ENCODE results near the gene MARCHF10. TPM values are rescaled to one million over a fixed set of nuclear protein-coding genes. Genes with fewer than 3 reads are reported as not detected.

The MARCHF10 gene
- total and polyA plus RNA-seq, 2 experiments from 2014 or later = 1.8 to 2.1 TPM

- Histone ChIP-seq H3K27ac (no peak overlapping the region), H3K79me2 (ENCODE audit: insufficient read depth) (peaks cover 45% of the 10 kb centered on the region), H3F3A (ENCODE audit: insufficient read depth) (peaks cover 16% of the 10 kb centered on the region; the same call in 1 of the 2 replicates), H3K4me1 (ENCODE audit: insufficient read depth) (no peaks in the 10 kb centered on the region), H3K27me3 (replicated peaks; ENCODE audit: insufficient read depth) (no peaks in the 10 kb centered on the region), H4K20me1 (ENCODE audit: insufficient read depth) (no peaks in the 10 kb centered on the region), H3K9me2 (ENCODE audit: insufficient read depth) (no peaks in the 10 kb centered on the region), H2AFZ (no peak overlapping the region), H3K9me3 (ENCODE audit: low read depth) (no peaks in the 10 kb centered on the region), H3K9ac (no peak overlapping the region), H3K4me2 (ENCODE audit: unreplicated experiment) (no peak overlapping the region), H3K4me3 (no peak overlapping the region), H3K36me3 (ENCODE audit: low read depth) (peaks cover 29% of the 10 kb centered on the region; the same call in 1 of the 2 replicates)
- 82 to 83% methylated on average over 3 of the region's 3 CpGs for WGBS, 2 experiments (ENCODE audit: low coverage in 1 of 2, low lambda C conversion rate in 2 of 2, missing lambda C conversion rate in 2 of 2)
- DNase-seq = no peak
- TF ChIP-seq EZH2 (IDR thresholded peaks at IDR 0.05; ENCODE audit: insufficient read depth, poor library complexity, severe bottlenecking) (no peak), EZH2phosphoT487 (IDR thresholded peaks at IDR 0.05; ENCODE audit: insufficient read depth, low read depth) (no peak)
- in situ Hi-C loops (cut with MboI) = no loop called here
These were observed 133.3 kb downstream of the MARCHF10 start for GRCh38 chr17:62674841-62675240.

DNA sequence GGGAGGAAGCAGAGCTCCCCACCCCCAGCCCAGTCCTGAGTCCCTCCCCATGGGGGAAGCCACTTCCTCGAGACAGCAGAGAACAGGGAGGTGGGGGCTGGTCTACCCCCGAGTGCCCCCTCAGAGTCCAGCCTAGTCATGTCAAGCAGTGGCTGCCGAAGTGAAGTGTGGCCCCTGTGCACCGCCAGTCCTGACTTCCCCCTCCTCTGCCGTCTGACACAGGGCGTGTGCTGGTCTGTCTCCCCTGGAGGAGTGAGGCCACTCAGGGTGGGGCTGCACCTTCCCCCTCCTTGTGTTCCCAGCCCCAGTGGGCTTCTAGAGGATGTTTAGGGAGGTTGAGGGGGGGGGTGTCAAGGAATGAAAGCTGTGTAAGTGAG, 133.8 kb downstream of the MARCHF10 start:
- H3K4me1 ChIP-seq (ENCODE audit: insufficient read depth) = no peaks in the 10 kb centered on the region
- 76 to 79% methylated on average over 6 of the region's 6 CpGs for WGBS, 2 experiments (ENCODE audit: low coverage in 1 of 2, low lambda C conversion rate in 2 of 2, missing lambda C conversion rate in 2 of 2)
- H2AFZ ChIP-seq = no peak overlapping the region
- H3K9me2 ChIP-seq (ENCODE audit: insufficient read depth) = no peaks in the 10 kb centered on the region
- H3K4me2 ChIP-seq (ENCODE audit: unreplicated experiment) = no peak overlapping the region
- H3K9me3 ChIP-seq (ENCODE audit: low read depth) = no peaks in the 10 kb centered on the region
- TF ChIP-seq EZH2phosphoT487 (IDR thresholded peaks at IDR 0.05; ENCODE audit: insufficient read depth, low read depth) (no peak), EZH2 (IDR thresholded peaks at IDR 0.05; ENCODE audit: insufficient read depth, poor library complexity, severe bottlenecking) (no peak)
- in situ Hi-C loops (cut with MboI) = no loop called here
- no peaks in the 10 kb centered on the region for H4K20me1 ChIP-seq (ENCODE audit: insufficient read depth)
- no peak overlapping the region for H3K27ac ChIP-seq
- peaks cover 28% of the 10 kb centered on the region; the same call in 1 of the 2 replicates for H3K36me3 ChIP-seq (ENCODE audit: low read depth)
- peaks cover 16% of the 10 kb centered on the region; the same call in 1 of the 2 replicates for H3F3A ChIP-seq (ENCODE audit: insufficient read depth)
- H3K27me3 ChIP-seq (replicated peaks; ENCODE audit: insufficient read depth) = no peaks in the 10 kb centered on the region
- peaks cover 49% of the 10 kb centered on the region for H3K79me2 ChIP-seq (ENCODE audit: insufficient read depth)
- DNase-seq = no peak
- H3K9ac ChIP-seq = no peak overlapping the region
- H3K4me3 ChIP-seq = no peak overlapping the region

GRCh38 chr17:62673614-62674362, 134.3 kb downstream of the MARCHF10 start:
- no peak for DNase-seq
- H3K4me3 ChIP-seq = no peak overlapping the region
- H3K79me2 ChIP-seq (ENCODE audit: insufficient read depth) = peaks cover 53% of the 10 kb centered on the region
- H3F3A ChIP-seq (ENCODE audit: insufficient read depth) = peaks cover 10% of the 10 kb centered on the region; the same call in 1 of the 2 replicates
- no peaks in the 10 kb centered on the region for H3K4me1 ChIP-seq (ENCODE audit: insufficient read depth)
- no peaks in the 10 kb centered on the region for H4K20me1 ChIP-seq (ENCODE audit: insufficient read depth)
- H3K4me2 ChIP-seq (ENCODE audit: unreplicated experiment) = no peak overlapping the region
- H2AFZ ChIP-seq = no peak overlapping the region
- no peak overlapping the region for H3K27ac ChIP-seq
- H3K27me3 ChIP-seq (replicated peaks; ENCODE audit: insufficient read depth) = no peaks in the 10 kb centered on the region
- H3K9me2 ChIP-seq (ENCODE audit: insufficient read depth) = no peaks in the 10 kb centered on the region
- in situ Hi-C loops (cut with MboI) = no loop called here
- H3K36me3 ChIP-seq (ENCODE audit: low read depth) = peaks cover 23% of the 10 kb centered on the region; the same call in 1 of the 2 replicates
- WGBS, 2 experiments (ENCODE audit: low coverage in 1 of 2, low lambda C conversion rate in 2 of 2, missing lambda C conversion rate in 2 of 2) = 65 to 69% methylated on average over 15 to 20 of the region's 20 CpGs
- TF ChIP-seq EZH2 (IDR thresholded peaks at IDR 0.05; ENCODE audit: insufficient read depth, poor library complexity, severe bottlenecking) (no peak), EZH2phosphoT487 (IDR thresholded peaks at IDR 0.05; ENCODE audit: insufficient read depth, low read depth) (no peak)
- H3K9ac ChIP-seq = no peak overlapping the region
- H3K9me3 ChIP-seq (ENCODE audit: low read depth) = no peaks in the 10 kb centered on the region

DNA sequence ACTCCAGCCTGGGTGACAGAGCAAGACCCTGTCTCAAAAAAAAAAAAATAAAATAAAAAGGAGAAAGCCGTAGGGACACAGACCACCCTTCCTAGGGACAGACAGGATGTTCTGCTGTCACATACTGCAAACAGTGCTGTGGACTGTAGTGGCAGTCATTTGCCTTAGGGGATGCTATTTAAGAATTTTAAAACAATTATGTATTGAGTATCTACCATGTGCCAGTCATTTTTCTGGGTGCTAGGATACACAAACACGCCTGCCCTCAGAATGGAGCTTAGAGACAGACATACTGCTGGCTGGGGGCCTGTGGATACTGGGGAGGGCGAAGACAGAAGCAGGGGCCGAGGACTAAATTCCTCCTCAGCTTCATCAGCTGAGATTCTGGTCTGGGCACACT, 135.2 kb downstream of the MARCHF10 start:
- DNase-seq = no peak
- 82 to 85% methylated on average over 4 of the region's 4 CpGs for WGBS, 2 experiments (ENCODE audit: low coverage in 1 of 2, low lambda C conversion rate in 2 of 2, missing lambda C conversion rate in 2 of 2)
- TF ChIP-seq EZH2phosphoT487 (IDR thresholded peaks at IDR 0.05; ENCODE audit: insufficient read depth, low read depth) (no peak), EZH2 (IDR thresholded peaks at IDR 0.05; ENCODE audit: insufficient read depth, poor library complexity, severe bottlenecking) (no peak)
- no peak overlapping the region for H3K4me2 ChIP-seq (ENCODE audit: unreplicated experiment)
- in situ Hi-C loops (cut with MboI) = no loop called here
- H3K27ac ChIP-seq = no peak overlapping the region
- no peaks in the 10 kb centered on the region for H3K9me2 ChIP-seq (ENCODE audit: insufficient read depth)
- no peaks in the 10 kb centered on the region for H3K9me3 ChIP-seq (ENCODE audit: low read depth)
- no peaks in the 10 kb centered on the region for H4K20me1 ChIP-seq (ENCODE audit: insufficient read depth)
- H3K27me3 ChIP-seq (replicated peaks; ENCODE audit: insufficient read depth) = no peaks in the 10 kb centered on the region
- no peak overlapping the region for H3K9ac ChIP-seq
- peaks cover 24% of the 10 kb centered on the region; the same call in 1 of the 2 replicates for H3K36me3 ChIP-seq (ENCODE audit: low read depth)
- H3F3A ChIP-seq (ENCODE audit: insufficient read depth) = peaks cover 13% of the 10 kb centered on the region; the same call in 1 of the 2 replicates
- no peak overlapping the region for H3K4me3 ChIP-seq
- H2AFZ ChIP-seq = no peak overlapping the region
- H3K4me1 ChIP-seq (ENCODE audit: insufficient read depth) = no peaks in the 10 kb centered on the region
- H3K79me2 ChIP-seq (ENCODE audit: insufficient read depth) = peaks cover 59% of the 10 kb centered on the region
